K562 (cell line): ENCODE results near the gene ORC5. TPM values are rescaled to one million over a fixed set of nuclear protein-coding genes. Genes with fewer than 3 reads are reported as not detected.

Source experiments
- CEBPG ChIP-seq, 3 experiments: fragments of 200-800 bp in 1 of 3; sonication (Bioruptor generic) in 1 of 3; sonication (generic) in 1 of 3; formaldehyde crosslinking in 1 of 3; IDR thresholded peaks in 2 of 3; conservative IDR thresholded peaks in 1 of 3; 2 replicates each; pipeline versions ENCODE4 v1.6.1 to v1.8.0; 2016 to 2022; ENCODE audit warnings: missing compliant biosample characterization in 2 of 3, missing genetic modification characterization in 2 of 3, mild to moderate bottlenecking in 1 of 3, missing genetic modification reagents in 1 of 3
- ELF4 ChIP-seq: fragments of 450-650 bp; formaldehyde crosslinking; IDR thresholded peaks from 2 replicates; pipeline ENCODE4 v1.4.0; 2022; ENCODE audit warnings: missing genetic modification characterization
- GATA2 ChIP-seq: sonication (generic); formaldehyde crosslinking; IDR thresholded peaks from 2 replicates; pipeline ENCODE4 v1.4.0; 2020; ENCODE audit warnings: mild to moderate bottlenecking, missing genetic modification reagents
- JUNB ChIP-seq: fragments of 450-650 bp; formaldehyde crosslinking; conservative IDR thresholded peaks from 2 replicates; pipeline ENCODE4 v1.4.0; 2020; ENCODE audit warnings: mild to moderate bottlenecking
- U2AF1 ChIP-seq: fragments of 200-400 bp; formaldehyde crosslinking; optimal IDR thresholded peaks from 2 replicates; pipeline ENCODE3; 2017; ENCODE audit warnings: mild to moderate bottlenecking, low read depth, low read length, moderate library complexity
- XRCC5 ChIP-seq: fragments of 200-400 bp; formaldehyde crosslinking; IDR thresholded peaks from 2 replicates; pipeline ENCODE4 v1.6.1; 2017; ENCODE audit warnings: low read depth, mild to moderate bottlenecking, low read length
- ZNF143 ChIP-seq: sonication (generic); formaldehyde crosslinking; IDR thresholded peaks from 2 replicates; pipeline ENCODE4 v1.9.0; 2022; ENCODE audit warnings: mild to moderate bottlenecking, missing genetic modification reagents
- ZNF175 ChIP-seq: fragments of 200-800 bp; sonication (Bioruptor generic); IDR thresholded peaks from 2 replicates; pipeline ENCODE4 v1.6.1; 2016; ENCODE audit warnings: low read depth, mild to moderate bottlenecking, missing genetic modification characterization, missing compliant biosample characterization
- ZNF253 ChIP-seq: fragments of 250-450 bp; sonication (Bioruptor Pico); conservative IDR thresholded peaks from 2 replicates; pipeline ENCODE4 v1.6.1; 2021; ENCODE audit warnings: mild to moderate bottlenecking
- polyA plus RNA-seq, 8 experiments: library from polyadenylated mRNA; depleted of rRNA in 4 of 8; stranded (reverse) in 5 of 8; unstranded in 3 of 8; fragments of >200 nt; fragmentation: Nextera tagmentation in 2 of 8; fragmentation: Illumina TruSeq in 1 of 8; extraction: Ambion mirVana in 2 of 8; extraction: Trizol in 1 of 8; gene quantifications; 2 replicates each; pipeline versions ENCODE4 v1.2.1 to v1.2.3, GENCODE V29; 2011 to 2014; ENCODE audit warnings: inconsistent platforms in 1 of 8, missing spikeins in 1 of 8
- total RNA-seq, 7 experiments: library from RNA; depleted of rRNA in 6 of 7; stranded (reverse); fragments of >200 nt in 6 of 7; fragmentation: Illumina TruSeq in 2 of 7; extraction: Trizol in 2 of 7; gene quantifications; 2 replicates each; pipeline versions ENCODE4 v1.2.1 to v1.2.3, GENCODE V29; 2011 to 2021; ENCODE audit warnings: low replicate concordance in 1 of 7
- TF ChIP-seq, protein P1 (sequence below): fragments of 450-650 bp; formaldehyde crosslinking; conservative IDR thresholded peaks from 2 replicates; pipeline ENCODE4 v1.4.0; 2022; ENCODE audit warnings: mild to moderate bottlenecking, missing genetic modification characterization
- TF ChIP-seq, protein P2 (sequence below): fragments of 250-450 bp; sonication (Bioruptor Pico); IDR thresholded peaks from 2 replicates; pipeline ENCODE4 v1.9.0; 2021; ENCODE audit warnings: mild to moderate bottlenecking, inconsistent platforms
- TF ChIP-seq, protein P3 (sequence below), 3 experiments: IDR thresholded peaks in 2 of 3; conservative IDR thresholded peaks in 1 of 3; 2 replicates each; pipeline ENCODE4 v1.5.1; 2011 to 2012; ENCODE audit warnings: low read length in 3 of 3, mild to moderate bottlenecking in 3 of 3, control low read depth in 2 of 3, improper control_type of control experiment in 1 of 3, inconsistent platforms in 1 of 3, low read depth in 1 of 3, mixed read lengths in 1 of 3, moderate library complexity in 1 of 3; ENCODE audit not compliant: insufficient read depth in 2 of 3

The ORC5 gene
- total and polyA plus RNA-seq, 9 of the 15 experiments (the other 6 are each of a cell fraction or from before 2014, with no cell fraction given), result 29.8 to 136 (median 54.8) TPM

DNA sequence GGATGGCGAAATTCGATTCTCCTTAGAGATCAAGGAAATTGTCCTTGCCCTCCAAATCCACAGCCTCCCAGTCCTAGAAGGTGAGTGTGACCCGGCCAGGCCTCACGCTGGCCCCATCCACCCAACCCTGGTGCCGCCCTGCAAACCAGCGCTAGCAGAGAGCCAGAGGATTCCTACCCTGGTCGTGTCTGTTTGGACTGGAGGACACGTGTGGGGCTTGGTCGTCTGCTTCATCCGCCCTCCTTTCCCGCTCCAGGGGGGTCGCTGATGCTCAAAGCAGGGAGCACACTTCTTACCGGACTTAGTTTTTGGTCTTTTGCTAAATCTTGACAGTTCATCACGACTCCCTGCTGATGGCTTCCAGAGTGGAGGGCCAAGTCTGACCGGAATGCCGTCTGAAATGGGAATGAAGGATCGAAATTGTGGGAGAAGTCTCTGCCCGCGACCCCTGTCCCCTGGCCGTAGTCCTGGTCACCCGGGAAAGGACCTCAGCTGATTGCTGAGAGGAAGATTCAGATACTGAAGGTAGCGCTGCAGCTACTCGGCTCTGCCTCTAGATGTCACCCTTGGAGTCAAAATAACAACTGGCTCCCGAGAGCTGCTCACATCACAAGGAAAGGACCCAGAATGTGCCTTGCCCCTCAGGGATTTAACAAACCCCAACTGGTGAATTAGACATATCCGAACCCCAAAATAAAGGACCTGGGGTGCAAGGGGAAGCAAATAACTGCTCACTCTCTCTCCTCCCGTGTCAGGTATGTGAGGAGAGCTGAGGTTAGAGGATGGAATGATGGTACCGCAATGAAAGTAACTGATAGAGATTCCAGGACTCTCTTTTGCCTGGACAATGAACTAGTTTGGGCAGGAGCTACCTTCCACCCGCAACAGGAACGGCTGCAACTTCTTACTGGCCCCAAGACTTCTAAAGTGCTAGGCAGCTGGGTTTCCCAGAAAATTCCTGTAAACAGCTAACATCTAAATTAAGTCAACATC is 23.5 kb upstream of the ORC5 start (continued):
- TF ChIP-seq, protein P1, sequence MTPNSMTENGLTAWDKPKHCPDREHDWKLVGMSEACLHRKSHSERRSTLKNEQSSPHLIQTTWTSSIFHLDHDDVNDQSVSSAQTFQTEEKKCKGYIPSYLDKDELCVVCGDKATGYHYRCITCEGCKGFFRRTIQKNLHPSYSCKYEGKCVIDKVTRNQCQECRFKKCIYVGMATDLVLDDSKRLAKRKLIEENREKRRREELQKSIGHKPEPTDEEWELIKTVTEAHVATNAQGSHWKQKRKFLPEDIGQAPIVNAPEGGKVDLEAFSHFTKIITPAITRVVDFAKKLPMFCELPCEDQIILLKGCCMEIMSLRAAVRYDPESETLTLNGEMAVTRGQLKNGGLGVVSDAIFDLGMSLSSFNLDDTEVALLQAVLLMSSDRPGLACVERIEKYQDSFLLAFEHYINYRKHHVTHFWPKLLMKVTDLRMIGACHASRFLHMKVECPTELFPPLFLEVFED (CRISPR knock-in tag), result no peak
- TF ChIP-seq XRCC5, result peak; percentile 70; the same call in 1 of the 2 replicates
- no peak for TF ChIP-seq U2AF1
- no peak for TF ChIP-seq ELF4
- no peak for TF ChIP-seq ZNF253
- TF ChIP-seq, protein P2, sequence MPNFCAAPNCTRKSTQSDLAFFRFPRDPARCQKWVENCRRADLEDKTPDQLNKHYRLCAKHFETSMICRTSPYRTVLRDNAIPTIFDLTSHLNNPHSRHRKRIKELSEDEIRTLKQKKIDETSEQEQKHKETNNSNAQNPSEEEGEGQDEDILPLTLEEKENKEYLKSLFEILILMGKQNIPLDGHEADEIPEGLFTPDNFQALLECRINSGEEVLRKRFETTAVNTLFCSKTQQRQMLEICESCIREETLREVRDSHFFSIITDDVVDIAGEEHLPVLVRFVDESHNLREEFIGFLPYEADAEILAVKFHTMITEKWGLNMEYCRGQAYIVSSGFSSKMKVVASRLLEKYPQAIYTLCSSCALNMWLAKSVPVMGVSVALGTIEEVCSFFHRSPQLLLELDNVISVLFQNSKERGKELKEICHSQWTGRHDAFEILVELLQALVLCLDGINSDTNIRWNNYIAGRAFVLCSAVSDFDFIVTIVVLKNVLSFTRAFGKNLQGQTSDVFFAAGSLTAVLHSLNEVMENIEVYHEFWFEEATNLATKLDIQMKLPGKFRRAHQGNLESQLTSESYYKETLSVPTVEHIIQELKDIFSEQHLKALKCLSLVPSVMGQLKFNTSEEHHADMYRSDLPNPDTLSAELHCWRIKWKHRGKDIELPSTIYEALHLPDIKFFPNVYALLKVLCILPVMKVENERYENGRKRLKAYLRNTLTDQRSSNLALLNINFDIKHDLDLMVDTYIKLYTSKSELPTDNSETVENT (CRISPR knock-in tag), result no peak
- TF ChIP-seq GATA2, result no peak
- TF ChIP-seq CEBPG (CRISPR knock-in tag; IDR thresholded peaks at IDR 0.05), result no peak
- TF ChIP-seq CEBPG (tag; conservative IDR thresholded peaks at IDR 0.05 in 1 of 2, IDR thresholded peaks at IDR 0.05 in 1 of 2), result no peak
- TF ChIP-seq, protein P3, sequence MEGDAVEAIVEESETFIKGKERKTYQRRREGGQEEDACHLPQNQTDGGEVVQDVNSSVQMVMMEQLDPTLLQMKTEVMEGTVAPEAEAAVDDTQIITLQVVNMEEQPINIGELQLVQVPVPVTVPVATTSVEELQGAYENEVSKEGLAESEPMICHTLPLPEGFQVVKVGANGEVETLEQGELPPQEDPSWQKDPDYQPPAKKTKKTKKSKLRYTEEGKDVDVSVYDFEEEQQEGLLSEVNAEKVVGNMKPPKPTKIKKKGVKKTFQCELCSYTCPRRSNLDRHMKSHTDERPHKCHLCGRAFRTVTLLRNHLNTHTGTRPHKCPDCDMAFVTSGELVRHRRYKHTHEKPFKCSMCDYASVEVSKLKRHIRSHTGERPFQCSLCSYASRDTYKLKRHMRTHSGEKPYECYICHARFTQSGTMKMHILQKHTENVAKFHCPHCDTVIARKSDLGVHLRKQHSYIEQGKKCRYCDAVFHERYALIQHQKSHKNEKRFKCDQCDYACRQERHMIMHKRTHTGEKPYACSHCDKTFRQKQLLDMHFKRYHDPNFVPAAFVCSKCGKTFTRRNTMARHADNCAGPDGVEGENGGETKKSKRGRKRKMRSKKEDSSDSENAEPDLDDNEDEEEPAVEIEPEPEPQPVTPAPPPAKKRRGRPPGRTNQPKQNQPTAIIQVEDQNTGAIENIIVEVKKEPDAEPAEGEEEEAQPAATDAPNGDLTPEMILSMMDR (IDR thresholded peaks at IDR 0.05 in 2 of 3, conservative IDR thresholded peaks at IDR 0.05 in 1 of 3; ENCODE audit: insufficient read depth in 2 of 3, low read depth in 1 of 3, low read length in 3 of 3), result peak; percentile 86 to 97 (median 91)
- no peak for TF ChIP-seq JUNB (CRISPR knock-in tag)
- TF ChIP-seq ZNF143 (CRISPR knock-in tag), result no peak
- no peak for TF ChIP-seq ZNF175 (CRISPR knock-in tag)
